ENCODE data around the gene ERG. TPM values are rescaled to one million over a fixed set of nuclear protein-coding genes. Genes with fewer than 3 reads are reported as not detected.

Gene ERG
- total and polyA plus RNA-seq, 2 donors (not counting 1 experiment from before 2014, with no cell fraction given) = under 0.01 TPM; not detected in 1

GRCh38 chr21:38470755-38471154, 27.5 kb downstream of the ERG start:
- Histone ChIP-seq H3K27me3 (ENCODE audit: control insufficient read depth, insufficient read depth, low read length) (no peaks in the 10 kb centered on the region), H2AFZ (ENCODE audit: low read length) (no peak overlapping the region), H3K27ac (ENCODE audit: insufficient read depth, low read length) (no peak overlapping the region), H3K4me1 (ENCODE audit: control insufficient read depth, extremely low read depth, insufficient read depth, low read length) (no peaks in the 10 kb centered on the region), H4K20me1 (ENCODE audit: control insufficient read depth, extremely low read depth, insufficient read depth, low read length) (no peaks in the 10 kb centered on the region), H3K36me3 (ENCODE audit: control insufficient read depth, insufficient read depth, low read length) (no peaks in the 10 kb centered on the region), H3K4me2 (ENCODE audit: extremely low read depth, insufficient read depth, low read length) (no peak overlapping the region), H3K9me3 (ENCODE audit: control insufficient read depth, insufficient read depth, low read depth, low read length) (no peaks in the 10 kb centered on the region), H3K9ac (ENCODE audit: insufficient read depth, low read length) (no peak overlapping the region), H3K4me3 (replicated peaks in 1 of 4; ENCODE audit: control extremely low read depth in 1 of 4, insufficient read depth in 1 of 4, low read depth in 3 of 4, low read length in 4 of 4) (no peak overlapping the region), H3K79me2 (ENCODE audit: control insufficient read depth, insufficient read depth, low read length) (no peaks in the 10 kb centered on the region)
- no peak for TF ChIP-seq CTCF (conservative IDR thresholded peaks at IDR 0.05 in 1 of 2, IDR thresholded peaks at IDR 0.05 in 1 of 2; ENCODE audit: low read depth in 1 of 2, low read length in 2 of 2)
- no peak for TF ChIP-seq EZH2 (IDR thresholded peaks at IDR 0.05; ENCODE audit: low read length, missing control alignments)
- peak; percentile 52 to 54 for DNase-seq (ENCODE audit: low read depth in 2 of 2)

- no peak overlapping the region for H2AFZ ChIP-seq (ENCODE audit: low read length)
- no peaks in the 10 kb centered on the region for H3K36me3 ChIP-seq (ENCODE audit: control insufficient read depth, insufficient read depth, low read length)
- no peak for TF ChIP-seq CTCF (conservative IDR thresholded peaks at IDR 0.05 in 1 of 2, IDR thresholded peaks at IDR 0.05 in 1 of 2; ENCODE audit: low read depth in 1 of 2, low read length in 2 of 2)
- no peak for TF ChIP-seq EZH2 (IDR thresholded peaks at IDR 0.05; ENCODE audit: low read length, missing control alignments)
- no peak overlapping the region for H3K4me2 ChIP-seq (ENCODE audit: extremely low read depth, insufficient read depth, low read length)
- no peak overlapping the region for H3K4me3 ChIP-seq (replicated peaks in 1 of 4; ENCODE audit: control extremely low read depth in 1 of 4, insufficient read depth in 1 of 4, low read depth in 3 of 4, low read length in 4 of 4)
- no peaks in the 10 kb centered on the region for H4K20me1 ChIP-seq (ENCODE audit: control insufficient read depth, extremely low read depth, insufficient read depth, low read length)
- no peaks in the 10 kb centered on the region for H3K79me2 ChIP-seq (ENCODE audit: control insufficient read depth, insufficient read depth, low read length)
- no peak for DNase-seq (ENCODE audit: low read depth in 2 of 2)
- H3K9me3 ChIP-seq (ENCODE audit: control insufficient read depth, insufficient read depth, low read depth, low read length) = no peaks in the 10 kb centered on the region
- H3K27ac ChIP-seq (ENCODE audit: insufficient read depth, low read length) = no peak overlapping the region
- no peaks in the 10 kb centered on the region for H3K4me1 ChIP-seq (ENCODE audit: control insufficient read depth, extremely low read depth, insufficient read depth, low read length)
- no peak overlapping the region for H3K9ac ChIP-seq (ENCODE audit: insufficient read depth, low read length)
- H3K27me3 ChIP-seq (ENCODE audit: control insufficient read depth, insufficient read depth, low read length) = no peaks in the 10 kb centered on the region
Measured at GRCh38 chr21:38469642-38470041, 28.6 kb downstream of the ERG start.

- H4K20me1 ChIP-seq (ENCODE audit: control insufficient read depth, extremely low read depth, insufficient read depth, low read length) = no peaks in the 10 kb centered on the region
- no peaks in the 10 kb centered on the region for H3K27me3 ChIP-seq (ENCODE audit: control insufficient read depth, insufficient read depth, low read length)
- H3K9ac ChIP-seq (ENCODE audit: insufficient read depth, low read length) = no peak overlapping the region
- DNase-seq (ENCODE audit: low read depth in 2 of 2) = no peak
- TF ChIP-seq EZH2 (IDR thresholded peaks at IDR 0.05; ENCODE audit: low read length, missing control alignments) = no peak
- H3K4me1 ChIP-seq (ENCODE audit: control insufficient read depth, extremely low read depth, insufficient read depth, low read length) = no peaks in the 10 kb centered on the region
- no peaks in the 10 kb centered on the region for H3K79me2 ChIP-seq (ENCODE audit: control insufficient read depth, insufficient read depth, low read length)
- no peaks in the 10 kb centered on the region for H3K36me3 ChIP-seq (ENCODE audit: control insufficient read depth, insufficient read depth, low read length)
- no peak overlapping the region for H3K4me2 ChIP-seq (ENCODE audit: extremely low read depth, insufficient read depth, low read length)
- H2AFZ ChIP-seq (ENCODE audit: low read length) = no peak overlapping the region
- no peak overlapping the region for H3K4me3 ChIP-seq (replicated peaks in 1 of 4; ENCODE audit: control extremely low read depth in 1 of 4, insufficient read depth in 1 of 4, low read depth in 3 of 4, low read length in 4 of 4)
- no peak overlapping the region for H3K27ac ChIP-seq (ENCODE audit: insufficient read depth, low read length)
- no peaks in the 10 kb centered on the region for H3K9me3 ChIP-seq (ENCODE audit: control insufficient read depth, insufficient read depth, low read depth, low read length)
Measured at GRCh38 chr21:38468989-38469388, 29.3 kb downstream of the ERG start.

Data from fibroblast of lung (primary cell).